ENCODE results near the gene HOXD13.

- TF ChIP-seq POLR2AphosphoS5 (IDR thresholded peaks at IDR 0.05; ENCODE audit: borderline replicate concordance, low read depth, low read length) (no peak), EZH2 (IDR thresholded peaks at IDR 0.05) (no peak)
These were observed 28.1 kb downstream of the HOXD13 start for GRCh38 chr2:176120364-176121189.

Data from SK-N-MC (cell line).